ENCODE data around the gene CEP250. TPM values are rescaled to one million over a fixed set of nuclear protein-coding genes. Genes with fewer than 3 reads are reported as not detected.

Gene CEP250
- total RNA-seq, 2 donors from 2014 or later: 29.8 to 46.5 TPM

DNA sequence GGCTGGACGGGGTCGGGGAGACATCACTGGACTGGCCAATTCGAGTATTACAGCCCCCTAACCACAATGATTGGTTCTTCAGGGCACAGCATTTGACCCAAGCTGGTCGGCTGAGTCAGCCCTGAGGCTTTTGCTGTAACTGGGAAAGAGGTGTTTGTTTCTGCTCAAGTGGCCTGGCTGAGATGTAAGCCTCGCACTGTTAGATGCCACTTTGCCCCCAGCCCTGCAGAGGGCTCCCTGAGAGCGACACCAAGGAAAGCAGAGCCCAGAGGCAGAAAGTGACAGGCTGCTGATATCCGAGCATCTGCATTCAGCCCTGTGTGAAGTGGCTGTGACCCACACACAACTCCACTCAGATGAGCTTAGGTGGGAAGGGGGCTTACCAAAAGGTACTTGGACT, 105.9 kb downstream of the CEP250 start:
- peak overlapping the region; percentile 52 for H3K27ac Mint-ChIP-seq
- Histone ChIP-seq H3K36me3 (ENCODE audit: control insufficient read depth, insufficient read depth, low read length) (no peaks in the 10 kb centered on the region), H3K27me3 (ENCODE audit: control insufficient read depth, insufficient read depth, low read length, poor library complexity, severe bottlenecking) (no peaks in the 10 kb centered on the region), H3K4me3 (ENCODE audit: low read length) (no peak overlapping the region), H3K27ac (ENCODE audit: low read depth, low read length) (no peak overlapping the region), H3K4me1 (ENCODE audit: control insufficient read depth, insufficient read depth, low read length) (no peaks in the 10 kb centered on the region), H3K9me3 (ENCODE audit: control insufficient read depth, low read length) (no peaks in the 10 kb centered on the region), H3K9ac (ENCODE audit: extremely low read depth, low read length, poor library complexity, severe bottlenecking) (no peak overlapping the region)
- H3K27me3 Mint-ChIP-seq (ENCODE audit: insufficient read depth): no peaks in the 10 kb centered on the region
- 33 to 40% methylated on average over 2 to 7 of the region's 7 CpGs for WGBS, 2 experiments (ENCODE audit: insufficient coverage in 1 of 2, insufficient read length in 1 of 2)
- H3K4me1 Mint-ChIP-seq: no peaks in the 10 kb centered on the region
- H3K4me3 Mint-ChIP-seq: no peak overlapping the region
- peaks cover 16% of the 10 kb centered on the region for H3K36me3 Mint-ChIP-seq (ENCODE audit: low read depth)
- DNase-seq: peak; percentile 87
- TF ChIP-seq, protein P1, sequence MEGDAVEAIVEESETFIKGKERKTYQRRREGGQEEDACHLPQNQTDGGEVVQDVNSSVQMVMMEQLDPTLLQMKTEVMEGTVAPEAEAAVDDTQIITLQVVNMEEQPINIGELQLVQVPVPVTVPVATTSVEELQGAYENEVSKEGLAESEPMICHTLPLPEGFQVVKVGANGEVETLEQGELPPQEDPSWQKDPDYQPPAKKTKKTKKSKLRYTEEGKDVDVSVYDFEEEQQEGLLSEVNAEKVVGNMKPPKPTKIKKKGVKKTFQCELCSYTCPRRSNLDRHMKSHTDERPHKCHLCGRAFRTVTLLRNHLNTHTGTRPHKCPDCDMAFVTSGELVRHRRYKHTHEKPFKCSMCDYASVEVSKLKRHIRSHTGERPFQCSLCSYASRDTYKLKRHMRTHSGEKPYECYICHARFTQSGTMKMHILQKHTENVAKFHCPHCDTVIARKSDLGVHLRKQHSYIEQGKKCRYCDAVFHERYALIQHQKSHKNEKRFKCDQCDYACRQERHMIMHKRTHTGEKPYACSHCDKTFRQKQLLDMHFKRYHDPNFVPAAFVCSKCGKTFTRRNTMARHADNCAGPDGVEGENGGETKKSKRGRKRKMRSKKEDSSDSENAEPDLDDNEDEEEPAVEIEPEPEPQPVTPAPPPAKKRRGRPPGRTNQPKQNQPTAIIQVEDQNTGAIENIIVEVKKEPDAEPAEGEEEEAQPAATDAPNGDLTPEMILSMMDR (conservative IDR thresholded peaks at IDR 0.05): peak; percentile 75
- no peaks in the 10 kb centered on the region for H3K9me3 Mint-ChIP-seq

DNA sequence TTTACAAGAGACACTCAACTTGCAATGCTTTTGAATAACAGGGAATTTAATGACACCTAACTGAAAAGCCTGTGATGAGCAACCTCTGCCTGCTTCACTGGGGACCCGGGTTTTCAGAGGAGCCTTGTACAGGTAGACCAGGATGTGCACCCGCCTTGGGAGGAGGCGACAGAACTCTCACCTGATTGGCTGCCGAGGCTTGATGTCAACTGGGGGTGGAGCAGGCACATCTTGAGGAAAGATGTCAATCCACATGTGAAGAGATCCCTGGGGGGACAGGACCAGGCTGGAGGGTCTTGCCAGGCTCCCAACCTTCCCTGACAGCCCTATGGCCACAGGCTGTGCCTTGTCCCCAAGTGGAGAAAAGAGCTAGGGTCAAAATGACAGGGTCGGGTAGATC, 106.3 kb downstream of the CEP250 start:
- no peaks in the 10 kb centered on the region for H3K4me1 Mint-ChIP-seq
- DNase-seq: peak; percentile 71
- H3K36me3 Mint-ChIP-seq (ENCODE audit: low read depth): peaks cover 12% of the 10 kb centered on the region
- no peak overlapping the region for H3K27ac ChIP-seq (ENCODE audit: low read depth, low read length)
- no peaks in the 10 kb centered on the region for H3K36me3 ChIP-seq (ENCODE audit: control insufficient read depth, insufficient read depth, low read length)
- H3K9me3 ChIP-seq (ENCODE audit: control insufficient read depth, low read length): no peaks in the 10 kb centered on the region
- H3K27ac Mint-ChIP-seq: peak overlapping the region; percentile 52
- H3K27me3 ChIP-seq (ENCODE audit: control insufficient read depth, insufficient read depth, low read length, poor library complexity, severe bottlenecking): no peaks in the 10 kb centered on the region
- H3K4me3 ChIP-seq (ENCODE audit: low read length): no peak overlapping the region
- no peak overlapping the region for H3K9ac ChIP-seq (ENCODE audit: extremely low read depth, low read length, poor library complexity, severe bottlenecking)
- H3K4me1 ChIP-seq (ENCODE audit: control insufficient read depth, insufficient read depth, low read length): no peaks in the 10 kb centered on the region
- no peaks in the 10 kb centered on the region for H3K27me3 Mint-ChIP-seq (ENCODE audit: insufficient read depth)
- H3K4me3 Mint-ChIP-seq: no peak overlapping the region
- TF ChIP-seq, protein P1 (conservative IDR thresholded peaks at IDR 0.05): no peak
- 66 to 72% methylated on average over 3 to 5 of the region's 5 CpGs for WGBS, 2 experiments (ENCODE audit: insufficient coverage in 1 of 2, insufficient read length in 1 of 2)
- H3K9me3 Mint-ChIP-seq: no peaks in the 10 kb centered on the region

DNA sequence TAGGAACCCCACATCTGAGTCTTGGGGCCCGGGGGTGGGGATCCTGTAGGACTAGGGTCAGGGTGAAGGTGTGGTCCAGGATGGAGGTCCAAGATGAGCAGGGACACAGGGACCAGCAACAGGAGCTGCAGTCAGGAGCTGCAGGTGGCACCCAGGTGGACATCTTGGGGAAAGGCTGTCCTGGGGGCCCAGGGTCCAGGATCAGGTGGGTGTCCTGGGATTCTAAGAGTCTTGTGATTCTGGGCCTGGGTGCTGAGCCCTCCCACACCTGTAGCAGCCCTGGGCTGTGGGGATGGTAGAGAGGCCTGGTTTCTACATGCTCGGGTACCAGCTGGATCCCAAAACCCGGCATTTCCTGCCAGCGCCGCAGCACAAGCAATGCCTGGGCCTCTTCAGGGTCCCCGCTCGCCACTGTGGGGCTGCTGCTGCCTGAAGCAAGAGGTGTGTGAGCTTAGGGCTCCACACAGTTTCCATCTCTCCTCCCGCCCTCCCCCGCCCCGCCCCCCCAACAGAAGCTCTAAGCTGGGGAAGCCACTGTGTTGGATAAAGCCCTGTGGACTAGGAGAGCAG, 107.2 kb downstream of the CEP250 start:
- no peak overlapping the region for H3K27ac Mint-ChIP-seq
- no peaks in the 10 kb centered on the region for H3K36me3 ChIP-seq (ENCODE audit: control insufficient read depth, insufficient read depth, low read length)

More for the DNA sequence above, 107.2 kb downstream of the CEP250 start:
- TF ChIP-seq, protein P1 (conservative IDR thresholded peaks at IDR 0.05): no peak
- no peaks in the 10 kb centered on the region for H3K27me3 ChIP-seq (ENCODE audit: control insufficient read depth, insufficient read depth, low read length, poor library complexity, severe bottlenecking)
- H3K4me1 ChIP-seq (ENCODE audit: control insufficient read depth, insufficient read depth, low read length): no peaks in the 10 kb centered on the region
- Mint-ChIP-seq H3K4me3 (no peak overlapping the region), H3K9me3 (no peaks in the 10 kb centered on the region), H3K27me3 (ENCODE audit: insufficient read depth) (no peaks in the 10 kb centered on the region), H3K4me1 (no peaks in the 10 kb centered on the region), H3K36me3 (ENCODE audit: low read depth) (peaks cover 9% of the 10 kb centered on the region)
- DNase-seq: no peak
- H3K9ac ChIP-seq (ENCODE audit: extremely low read depth, low read length, poor library complexity, severe bottlenecking): no peak overlapping the region
- H3K27ac ChIP-seq (ENCODE audit: low read depth, low read length): no peak overlapping the region
- H3K9me3 ChIP-seq (ENCODE audit: control insufficient read depth, low read length): no peaks in the 10 kb centered on the region
- no peak overlapping the region for H3K4me3 ChIP-seq (ENCODE audit: low read length)
- 93 to 100% methylated on average over 1 to 7 of the region's 10 CpGs for WGBS, 2 experiments (ENCODE audit: insufficient coverage in 1 of 2, insufficient read length in 1 of 2)
